Astrocyte (in vitro differentiated cells and primary cell): ENCODE data around the gene KIAA1217. TPM values are rescaled to one million over a fixed set of nuclear protein-coding genes. Genes with fewer than 3 reads are reported as not detected.

ENCODE experiments used
- DNase-seq: peaks from one replicate; pipeline ENCODE4 v3.0.0-alpha.2; 2010; ENCODE audit warnings: low read depth
- FAIRE-seq: peaks from 2 replicates; lab custom pipeline; 2011; peaks lifted over from hg19 to GRCh38; lab: Jason Lieb, UNC
- H2AFZ ChIP-seq: 2 replicates; pipeline ENCODE4 v1.6.0; 2012; ENCODE audit warnings: low read depth, low read length, inconsistent platforms
- H3K27ac ChIP-seq: 2 replicates; pipeline ENCODE4 v1.5.1; 2011; ENCODE audit warnings: low read depth, low read length, inconsistent platforms
- H3K27me3 ChIP-seq: 2 replicates; pipeline ENCODE4 v1.6.0; 2011; ENCODE audit warnings: low read length, inconsistent platforms; ENCODE audit not compliant: insufficient read depth
- H3K36me3 ChIP-seq: 2 replicates; pipeline ENCODE4 v1.5.1; 2011; ENCODE audit warnings: low read length, inconsistent platforms; ENCODE audit not compliant: insufficient read depth
- H3K4me1 ChIP-seq: 2 replicates; pipeline ENCODE4 v1.5.1; 2011; ENCODE audit warnings: low read length, inconsistent platforms; ENCODE audit not compliant: insufficient read depth
- H3K4me2 ChIP-seq: 2 replicates; pipeline ENCODE4 v1.6.0; 2012; ENCODE audit warnings: low read length, inconsistent platforms
- H3K4me3 ChIP-seq: 2 replicates; pipeline ENCODE4 v1.5.1; 2011; ENCODE audit warnings: low read depth, mild to moderate bottlenecking, low read length, inconsistent platforms; ENCODE audit not compliant: insufficient read depth
- H3K79me2 ChIP-seq: 2 replicates; pipeline ENCODE4 v1.6.0; 2012; ENCODE audit warnings: mild to moderate bottlenecking, low read length, inconsistent platforms; ENCODE audit not compliant: insufficient read depth
- H3K9ac ChIP-seq: 2 replicates; pipeline ENCODE4 v1.6.0; 2012; ENCODE audit warnings: mild to moderate bottlenecking, low read length, inconsistent platforms
- H3K9me3 ChIP-seq: 2 replicates; pipeline ENCODE4 v1.5.1; 2012; ENCODE audit warnings: low read depth, mild to moderate bottlenecking, low read length, inconsistent platforms; ENCODE audit not compliant: insufficient read depth
- H4K20me1 ChIP-seq: 2 replicates; pipeline ENCODE4 v1.6.0; 2012; ENCODE audit warnings: low read length, inconsistent platforms; ENCODE audit not compliant: insufficient read depth
- H3K27ac Mint-ChIP-seq: one replicate; pipeline ENCODE4 v1.8.0; 2021; ENCODE audit warnings: mild to moderate bottlenecking, mixed read lengths; ENCODE audit not compliant: unreplicated experiment
- H3K27me3 Mint-ChIP-seq: one replicate; pipeline ENCODE4 v1.8.0; 2021; ENCODE audit warnings: low read depth, mixed read lengths; ENCODE audit not compliant: unreplicated experiment
- H3K36me3 Mint-ChIP-seq: one replicate; pipeline ENCODE4 v1.8.0; 2021; ENCODE audit warnings: low read depth, mixed read lengths; ENCODE audit not compliant: unreplicated experiment
- H3K4me1 Mint-ChIP-seq: one replicate; pipeline ENCODE4 v1.8.0; 2021; ENCODE audit warnings: low read depth, mixed read lengths; ENCODE audit not compliant: unreplicated experiment
- H3K4me3 Mint-ChIP-seq: one replicate; pipeline ENCODE4 v1.8.0; 2021; ENCODE audit warnings: mild to moderate bottlenecking, moderate library complexity, mixed read lengths; ENCODE audit not compliant: unreplicated experiment
- H3K9me3 Mint-ChIP-seq: one replicate; pipeline ENCODE4 v1.8.0; 2021; ENCODE audit warnings: mild to moderate bottlenecking, mixed read lengths; ENCODE audit not compliant: unreplicated experiment
- CTCF ChIP-seq: IDR thresholded peaks from 2 replicates; pipeline ENCODE4 v1.5.1; 2011; ENCODE audit warnings: low read depth, mild to moderate bottlenecking, inconsistent platforms, low read length, moderate library complexity; ENCODE audit not compliant: insufficient read depth
- EZH2 ChIP-seq: IDR thresholded peaks from 2 replicates; pipeline ENCODE4 v1.6.1; 2012; ENCODE audit warnings: mild to moderate bottlenecking, low read length, inconsistent platforms; ENCODE audit not compliant: insufficient read depth
- total RNA-seq: library from RNA; stranded (reverse); gene quantifications from 2 replicates; pipeline ENCODE4 v1.2.1, GENCODE V29; 2021

The KIAA1217 gene
- total RNA-seq, 1 donor from 2014 or later, result 31.8 TPM

GRCh38 chr10:24542314-24543270, 333.7 kb downstream of the KIAA1217 start:
- Histone ChIP-seq H3K27ac (no peak overlapping the region), H4K20me1 (no peaks in the 10 kb centered on the region), H3K9ac (no peak overlapping the region), H3K27me3 (no peaks in the 10 kb centered on the region), H3K4me1 (no peaks in the 10 kb centered on the region), H3K79me2 (no peaks in the 10 kb centered on the region), H3K4me3 (no peak overlapping the region), H3K36me3 (peaks cover 29% of the 10 kb centered on the region), H3K9me3 (no peaks in the 10 kb centered on the region), H3K4me2 (no peak overlapping the region), H2AFZ (no peak overlapping the region)
- TF ChIP-seq CTCF (no peak), EZH2 (no peak)
- Mint-ChIP-seq H3K36me3 (peaks cover 38% of the 10 kb centered on the region), H3K4me1 (no peaks in the 10 kb centered on the region), H3K27me3 (no peaks in the 10 kb centered on the region), H3K9me3 (no peaks in the 10 kb centered on the region), H3K27ac (no peak overlapping the region), H3K4me3 (no peak overlapping the region)
- no peak for FAIRE-seq
- DNase-seq, result no peak

- H4K20me1 ChIP-seq, result no peaks in the 10 kb centered on the region
- no peak overlapping the region for H3K4me2 ChIP-seq
- no peaks in the 10 kb centered on the region for H3K4me1 Mint-ChIP-seq
- no peak overlapping the region for H3K4me3 ChIP-seq
- H3K9me3 ChIP-seq, result no peaks in the 10 kb centered on the region
- FAIRE-seq (no peak), DNase-seq (no peak)
- H3K79me2 ChIP-seq, result no peaks in the 10 kb centered on the region
- no peaks in the 10 kb centered on the region for H3K27me3 ChIP-seq
- no peak overlapping the region for H3K4me3 Mint-ChIP-seq
- H2AFZ ChIP-seq, result no peak overlapping the region
- H3K36me3 ChIP-seq, result peaks cover 25% of the 10 kb centered on the region
- no peaks in the 10 kb centered on the region for H3K27me3 Mint-ChIP-seq
- H3K9ac ChIP-seq, result no peak overlapping the region
- no peak for TF ChIP-seq CTCF
- TF ChIP-seq EZH2, result no peak
- no peaks in the 10 kb centered on the region for H3K4me1 ChIP-seq
- H3K36me3 Mint-ChIP-seq, result peaks cover 43% of the 10 kb centered on the region
- no peaks in the 10 kb centered on the region for H3K9me3 Mint-ChIP-seq
- H3K27ac Mint-ChIP-seq, result no peak overlapping the region
- no peak overlapping the region for H3K27ac ChIP-seq
Observed at GRCh38 chr10:24544776-24545175, 335.8 kb downstream of the KIAA1217 start.

- Mint-ChIP-seq H3K4me1 (no peaks in the 10 kb centered on the region), H3K4me3 (no peak overlapping the region), H3K36me3 (peaks cover 46% of the 10 kb centered on the region), H3K27me3 (no peaks in the 10 kb centered on the region), H3K27ac (no peak overlapping the region), H3K9me3 (no peaks in the 10 kb centered on the region)
- FAIRE-seq (no peak), DNase-seq (no peak)
- H3K4me1 ChIP-seq, result no peaks in the 10 kb centered on the region
- H3K4me3 ChIP-seq, result no peak overlapping the region
- no peaks in the 10 kb centered on the region for H4K20me1 ChIP-seq
- TF ChIP-seq CTCF (no peak), EZH2 (no peak)
- peaks cover 24% of the 10 kb centered on the region for H3K36me3 ChIP-seq
- H3K9me3 ChIP-seq, result no peaks in the 10 kb centered on the region
- H3K27me3 ChIP-seq, result no peaks in the 10 kb centered on the region
- no peak overlapping the region for H3K4me2 ChIP-seq
- no peaks in the 10 kb centered on the region for H3K79me2 ChIP-seq
- no peak overlapping the region for H2AFZ ChIP-seq
- H3K27ac ChIP-seq, result no peak overlapping the region
- H3K9ac ChIP-seq, result no peak overlapping the region
Observed at GRCh38 chr10:24545585-24545984, 336.6 kb downstream of the KIAA1217 start.
